Motor neuron (in vitro differentiated cells): Measurements from ENCODE around the gene FOXRED1. TPM values are rescaled to one million over a fixed set of nuclear protein-coding genes. Genes with fewer than 3 reads are reported as not detected.

Experiments
- ATAC-seq, 8 experiments: fragments of 200-7000 bp; cut with Tn5 transposase; replicated peaks in 6 of 8; 2 replicates each; pipeline ENCODE4 v1.8.0; 2021; ENCODE audit warnings: mild to moderate bottlenecking in 8 of 8, moderate library complexity in 8 of 8
- H3K27ac ChIP-seq, 2 donors: fragments of 250-450 bp; sonication (Bioruptor Pico); 2 replicates each; pipeline ENCODE4 v1.9.0; 2021; ENCODE audit warnings: antibody characterized with exemption in 2 of 2, mild to moderate bottlenecking in 2 of 2, moderate library complexity in 1 of 2
- H3K4me1 ChIP-seq, 2 donors: fragments of 250-450 bp; sonication (Bioruptor Pico); replicated peaks in 1 of 2; 2 replicates each; pipeline ENCODE4 v1.6.1; 2021; ENCODE audit warnings: antibody characterized with exemption in 2 of 2, mild to moderate bottlenecking in 2 of 2, moderate library complexity in 1 of 2
- H3K4me3 ChIP-seq, 5 donors: fragments of 250-450 bp; sonication (Bioruptor Pico); 2 replicates each; pipeline ENCODE4 v1.9.0; 2021; ENCODE audit warnings: antibody characterized with exemption in 5 of 5, mild to moderate bottlenecking in 5 of 5, moderate library complexity in 4 of 5
- WGBS, 10 experiments: fragments of 450-650 bp; shearing (Covaris generic); methylation state at CpG; one replicate each; pipeline ENCODE4 v1.0.0; 2022; 5-methylcytosine and 5-hydroxymethylcytosine counted together
- in situ Hi-C, 9 experiments: fragments of 400-800 bp; cut with MboI; loops; one replicate each; pipeline ENCODE4 v1.15.0; 2021; ENCODE audit warnings: low sequenced_read_pairs in 9 of 9, low pct_unique_long_range_greater_than_20kb in 2 of 9; ENCODE audit not compliant: unreplicated experiment in 9 of 9
- total RNA-seq, 8 experiments: library from RNA; unstranded; fragments of 300-600 nt; gene quantifications; 2 replicates each; pipeline versions ENCODE4 v1.2.3 to v1.2.4, GENCODE V29; 2022

FOXRED1 gene
- total RNA-seq, 8 experiments from 2014 or later, result 15.4 to 43.9 (median 30.9) TPM

- Histone ChIP-seq H3K4me1 (no peaks in the 10 kb centered on the region), H3K27ac (no peak overlapping the region), H3K4me3 (no peak overlapping the region)
- in situ Hi-C loops, result loop anchor here in 1 of 9 experiments (25.0 kb wide), 1 partner anchor 89 kb away; no protein-coding TSS in a partner anchor
- WGBS, 10 experiments, result 45 to 100% (median 92%) methylated on average over 1 to 3 of the region's 3 CpGs; no CpG with 5 or more reads in 1 of the 10 experiments
- no peak for ATAC-seq
Observed at GRCh38 chr11:126322996-126323395, 54.0 kb downstream of the FOXRED1 start.

DNA sequence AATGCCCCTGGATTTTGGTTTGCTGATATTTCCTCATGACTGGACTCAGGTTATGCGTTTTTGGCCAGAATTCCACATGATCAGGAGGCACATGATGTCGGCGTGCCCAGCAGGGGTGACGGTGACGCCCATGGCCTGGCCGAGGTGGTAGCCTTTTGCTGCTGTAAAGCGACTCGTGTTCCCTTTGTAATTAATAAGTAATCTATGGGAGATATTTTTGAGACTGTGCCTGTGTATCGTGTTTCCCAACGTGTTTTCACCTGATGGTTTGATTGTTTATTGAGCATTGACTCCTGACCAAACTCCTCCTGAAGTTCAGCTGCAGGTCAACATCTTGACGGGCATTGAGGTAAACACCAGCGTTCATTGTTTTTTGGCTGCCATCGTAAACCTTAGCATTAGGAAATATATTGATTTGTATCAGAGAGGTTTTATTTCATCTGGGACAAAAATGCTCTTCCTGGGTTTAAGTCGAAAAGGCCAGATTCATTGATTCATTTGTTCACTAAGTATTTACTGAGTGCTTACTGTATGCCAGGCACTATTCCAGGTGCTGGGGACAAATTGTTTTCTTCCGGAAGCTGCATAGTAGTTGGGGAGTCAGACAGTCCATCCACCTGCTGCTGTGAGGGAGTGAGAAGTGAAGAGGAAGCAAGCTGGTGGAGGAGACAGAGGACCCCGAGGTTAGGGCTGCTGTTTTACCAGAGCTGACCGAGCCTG is 58.5 kb downstream of the FOXRED1 start:
- no peak overlapping the region for H3K4me3 ChIP-seq
- no peak for ATAC-seq
- H3K4me1 ChIP-seq, result no peaks in the 10 kb centered on the region
- 78 to 100% (median 89%) methylated on average over 2 to 12 of the region's 17 CpGs; no CpG with 5 or more reads in 1 of the 10 experiments for WGBS, 10 experiments
- no peak overlapping the region for H3K27ac ChIP-seq
- in situ Hi-C loops, result no loop called here

Other genes starting within 250 kb of the FOXRED1 start
- gene CDON, start 206.3 kb upstream of the FOXRED1 start, total RNA-seq, result 10 to 100 TPM in 4 of 8 experiments, 1 to 10 TPM in 4; 1.3 to 16.9 (median 10.3) TPM
- 10 to 100 TPM; 14.1 to 41.3 (median 22.3) TPM for gene RPUSD4, start 57.5 kb upstream of the FOXRED1 start, total RNA-seq
- gene FAM118B, start 57.4 kb upstream of the FOXRED1 start, total RNA-seq, result 10 to 100 TPM; 11.1 to 27.1 (median 19.9) TPM
- gene SRPRA, start 259 bp upstream of the FOXRED1 start, total RNA-seq, result 100 to 1,000 TPM in 1 of 8 experiments, 10 to 100 TPM in 7; 36.2 to 108 (median 56.0) TPM
- 10 to 100 TPM in 2 of 8 experiments, 1 to 10 TPM in 6; 2.1 to 11.7 (median 4.5) TPM for gene TIRAP, start 13.9 kb downstream of the FOXRED1 start, total RNA-seq
- gene DCPS, start 34.9 kb downstream of the FOXRED1 start, total RNA-seq, result 10 to 100 TPM in 5 of 8 experiments, 1 to 10 TPM in 3; 6.2 to 54.8 (median 12.4) TPM
- 10 to 100 TPM in 4 of 8 experiments, 1 to 10 TPM in 4; 5.6 to 98.9 (median 11.3) TPM for gene ST3GAL4, start 86.5 kb downstream of the FOXRED1 start, total RNA-seq